GM12878 (cell line): Measurements from ENCODE around the gene APC2. TPM values are rescaled to one million over a fixed set of nuclear protein-coding genes. Genes with fewer than 3 reads are reported as not detected.

Experiments used
- ATAC-seq: fragments of 200-7000 bp; cut with Tn5 transposase; 3 replicates; pipeline ENCODE4 v1.9.1; 2020; ENCODE audit warnings: mild to moderate bottlenecking, moderate library complexity
- BruUV-seq: library from RNA; stranded (reverse); fragments of 400-500 nt; replicated peaks from 2 replicates; lab custom pipeline; 2021; lab: Mats Ljungman, UMichigan
- CTCF ChIA-PET: fragments of 300-600 bp; sonication (Branson Sonifier 250); formaldehyde crosslinking; extraction: SDS; loops from one replicate; lab custom pipeline; 2021; ENCODE audit warnings: inconsistent platforms; lab: Yijun Ruan, JAX
- POLR2A ChIA-PET: fragments of 350-600 bp; formaldehyde crosslinking; extraction: SDS; loops from one replicate; lab custom pipeline; 2021; ENCODE audit warnings: inconsistent platforms; lab: Charles Lee
- RAD21 ChIA-PET: fragments of 300-600 bp; sonication (Branson Sonifier 250); formaldehyde crosslinking; loops from one replicate; lab custom pipeline; 2023; ENCODE audit warnings: antibody characterized with exemption; ENCODE audit not compliant: unreplicated experiment; lab: Charles Lee
- SMC1A ChIA-PET: fragments of 300-600 bp; sonication (Branson Sonifier 250); formaldehyde crosslinking; loops from one replicate; lab custom pipeline; 2023; ENCODE audit not compliant: unreplicated experiment, uncharacterized antibody; lab: Charles Lee
- DNase-seq: peaks from one replicate; pipeline ENCODE4 v3.0.0-alpha.2; 2011; ENCODE audit warnings: low read depth, low spot score
- FAIRE-seq: peaks from 3 replicates; lab custom pipeline; 2011; peaks lifted over from hg19 to GRCh38; lab: Jason Lieb, UNC
- H2AFZ ChIP-seq: 2 replicates; pipeline ENCODE4 v1.6.0; 2011; ENCODE audit warnings: low read depth, low read length, control low read depth; ENCODE audit not compliant: control insufficient read depth
- H3K27ac ChIP-seq: 2 replicates; pipeline ENCODE4 v1.5.1; 2011; ENCODE audit warnings: control low read depth; ENCODE audit not compliant: control insufficient read depth, insufficient read depth
- H3K27me3 ChIP-seq, 2 experiments: replicated peaks in 1 of 2; 2 replicates each; pipeline versions ENCODE4 v1.6.0 to v1.6.1; 2011; ENCODE audit warnings: low read length in 1 of 2; ENCODE audit not compliant: control insufficient read depth in 2 of 2, insufficient read depth in 2 of 2
- H3K36me3 ChIP-seq, 2 experiments: 2 replicates each; pipeline ENCODE4 v1.5.1; 2011; ENCODE audit warnings: low read length in 1 of 2; ENCODE audit not compliant: control insufficient read depth in 2 of 2, insufficient read depth in 2 of 2
- H3K4me1 ChIP-seq: 2 replicates; pipeline ENCODE4 v1.6.1; 2011; ENCODE audit warnings: mild to moderate bottlenecking, low read length, moderate library complexity, mixed read lengths; ENCODE audit not compliant: control insufficient read depth, insufficient read depth
- H3K4me2 ChIP-seq: 2 replicates; pipeline ENCODE4 v1.6.0; 2011; ENCODE audit warnings: control low read depth; ENCODE audit not compliant: control insufficient read depth, insufficient read depth
- H3K4me3 ChIP-seq: fragments of 200-600 bp; sonication (generic); 2 replicates; pipeline ENCODE4 v1.5.1; 2016
- H3K79me2 ChIP-seq: 2 replicates; pipeline ENCODE4 v1.6.0; 2011; ENCODE audit warnings: low read length; ENCODE audit not compliant: control insufficient read depth, insufficient read depth
- H3K9ac ChIP-seq: 2 replicates; pipeline ENCODE4 v1.8.0; 2011; ENCODE audit warnings: low read length, control low read depth, mixed read lengths; ENCODE audit not compliant: control insufficient read depth, insufficient read depth
- H3K9me3 ChIP-seq: replicated peaks from 3 replicates; pipeline ENCODE4 v1.5.1; 2011; ENCODE audit warnings: mild to moderate bottlenecking, low read length; ENCODE audit not compliant: control insufficient read depth, insufficient read depth
- H4K20me1 ChIP-seq: 2 replicates; pipeline ENCODE4 v1.6.0; 2011; ENCODE audit not compliant: control insufficient read depth, insufficient read depth
- ATF3 ChIP-seq: IDR thresholded peaks from 2 replicates; pipeline ENCODE4 v1.6.1; 2011; ENCODE audit warnings: low read depth, mild to moderate bottlenecking, low read length, moderate library complexity, borderline replicate concordance; ENCODE audit errors: extremely low read depth
- FOXM1 ChIP-seq: IDR thresholded peaks from 2 replicates; pipeline ENCODE4 v1.6.1; 2012; ENCODE audit warnings: low read depth, mild to moderate bottlenecking, inconsistent platforms, low read length, moderate library complexity
- SMAD5 ChIP-seq: IDR thresholded peaks from 2 replicates; pipeline ENCODE4 v1.6.1; 2016; ENCODE audit warnings: antibody characterized with exemption, low read depth
- SMARCA5 ChIP-seq: fragments of 450-650 bp; IDR thresholded peaks from 2 replicates; pipeline ENCODE4 v1.6.1; 2017; ENCODE audit warnings: mild to moderate bottlenecking
- WGBS: methylation state at CpG from one replicate; pipeline ENCODE4 v1.1.6; 2016; ENCODE audit warnings: low lambda C conversion rate; ENCODE audit not compliant: insufficient replicate concordance, insufficient coverage; ENCODE audit errors: missing lambda C conversion rate; 5-methylcytosine and 5-hydroxymethylcytosine counted together
- in situ Hi-C: fragments of 300-500 bp; cut with MboI; formaldehyde crosslinking; loops from 9 replicates; pipeline ENCODE4 v1.14.3; 2018; ENCODE audit warnings: mixed read lengths
- intact Hi-C: fragments of 100-400 bp; cut with micrococcal nuclease; formaldehyde crosslinking; loops from one replicate; pipeline ENCODE4 v1.14.2; 2022; ENCODE audit not compliant: unreplicated experiment
- polyA plus RNA-seq, 11 experiments: library from polyadenylated mRNA; depleted of rRNA in 4 of 11; unstranded in 6 of 11; stranded (reverse) in 5 of 11; fragments of >200 nt; fragmentation: Nextera tagmentation in 4 of 11; fragmentation: Illumina TruSeq in 1 of 11; extraction: Ambion mirVana in 4 of 11; extraction: Trizol in 1 of 11; gene quantifications; 1 replicate in 1 of 11; 2 replicates in 10 of 11; pipeline versions ENCODE4 v1.2.1 to v1.2.3, GENCODE V29; 2011 to 2016; ENCODE audit warnings: inconsistent platforms in 2 of 11, missing spikeins in 2 of 11, low read depth in 1 of 11
- total RNA-seq, 4 experiments: library from RNA; depleted of rRNA in 3 of 4; stranded (reverse); fragments of >200 nt in 3 of 4; fragmentation: Illumina TruSeq in 1 of 4; extraction: Trizol in 1 of 4; gene quantifications; 2 replicates each; pipeline versions ENCODE4 v1.2.1 to v1.2.3, GENCODE V29; 2013 to 2021

The APC2 gene
- total and polyA plus RNA-seq, 10 of the 15 experiments (the other 5 are each of a cell fraction or from before 2014, with no cell fraction given), result under 0.01 to 0.73 (median 0.04) TPM; not detected in 5

GRCh38 chr19:1491849-1492170 is 41.9 kb downstream of the APC2 start (continued):
- TF ChIP-seq SMARCA5, result no peak
- TF ChIP-seq ATF3, result no peak
- TF ChIP-seq, all 136 proteins: peak for 0

GRCh38 chr19:1492474-1493006 is 42.6 kb downstream of the APC2 start:
- in situ Hi-C loops, result no loop called here
- H3K36me3 ChIP-seq, result no peaks in the 10 kb centered on the region
- H3K9ac ChIP-seq, result no peak overlapping the region
- no peak for FAIRE-seq
- no peak overlapping the region for H3K4me3 ChIP-seq
- no peaks in the 10 kb centered on the region for H3K79me2 ChIP-seq
- H3K9me3 ChIP-seq, result no peaks in the 10 kb centered on the region
- no peak overlapping the region for H3K27ac ChIP-seq
- TF ChIP-seq FOXM1 (no peak), SMAD5 (no peak)
- TF ChIP-seq, all 136 proteins: peak for 0
- no peaks in the 10 kb centered on the region; the same call in 1 of the 2 replicates for H3K4me1 ChIP-seq
- no peak for DNase-seq
- ChIA-PET RAD21 (no interaction called here), POLR2A (no interaction called here), CTCF (no interaction called here), SMC1A (no interaction called here)
- ATAC-seq, result no peak
- no peaks in the 10 kb centered on the region; a peak in 1 of 4 replicates for H3K27me3 ChIP-seq
- intact Hi-C loops, result no loop called here
- no TSS peak for BruUV-seq
- no peak overlapping the region for H3K4me2 ChIP-seq
- no peak overlapping the region for H2AFZ ChIP-seq
- WGBS, result 41% methylated on average over 10 of the region's 10 CpGs
- no peaks in the 10 kb centered on the region for H4K20me1 ChIP-seq
